ENCODE results near the gene ZNF836.

The ZNF836 gene

GRCh38 chr19:52191389-52191788 lies 20.0 kb upstream of the ZNF836 start:
- TF ChIP-seq FOXP2 (optimal IDR thresholded peaks at IDR 0.05; ENCODE audit: control extremely low read depth, extremely low read length, insufficient read depth) (no peak), EZH2 (IDR thresholded peaks at IDR 0.05) (no peak), POLR2AphosphoS5 (IDR thresholded peaks at IDR 0.05; ENCODE audit: borderline replicate concordance, low read depth, low read length) (no peak)
- Histone ChIP-seq H3K36me3 (ENCODE audit: insufficient read depth, low read length) (peaks cover 55% of the 10 kb centered on the region), H3K9ac (ENCODE audit: insufficient read length) (peak overlapping the region; percentile 94), H3K27ac (no peak overlapping the region), H3K9me3 (ENCODE audit: low read depth, low read length) (peaks cover 7% of the 10 kb centered on the region; the same call in 1 of the 2 replicates), H3K4me3 (peak overlapping the region; percentile 90)
- no peak for DNase-seq (ENCODE audit: low read depth, low spot score)

- Histone ChIP-seq H3K9ac (ENCODE audit: insufficient read length) (peak overlapping the region; percentile 94), H3K36me3 (ENCODE audit: insufficient read depth, low read length) (peaks cover 48% of the 10 kb centered on the region), H3K27ac (peak overlapping the region; percentile 94), H3K9me3 (ENCODE audit: low read depth, low read length) (peaks cover 7% of the 10 kb centered on the region; the same call in 1 of the 2 replicates), H3K4me3 (peak overlapping the region; percentile 90)
- TF ChIP-seq EZH2 (IDR thresholded peaks at IDR 0.05) (no peak), FOXP2 (optimal IDR thresholded peaks at IDR 0.05; ENCODE audit: control extremely low read depth, extremely low read length, insufficient read depth) (no peak), POLR2AphosphoS5 (IDR thresholded peaks at IDR 0.05; ENCODE audit: borderline replicate concordance, low read depth, low read length) (no peak)
- DNase-seq (ENCODE audit: low read depth, low spot score), result no peak
These were observed 19.3 kb upstream of the ZNF836 start for GRCh38 chr19:52190487-52191293.

GRCh38 chr19:52189735-52190486 lies 18.5 kb upstream of the ZNF836 start, which contains the start of gene PPP2R1A:
Gene PPP2R1A, plus strand, starts transcription at chr19:52190052. Its CDS starts 45 bp downstream, at chr19:52190097.
- Histone ChIP-seq H3K9me3 (ENCODE audit: low read depth, low read length) (peaks cover 7% of the 10 kb centered on the region; the same call in 1 of the 2 replicates), H3K4me3 (peak within 1 kb of the TSS; percentile 90), H3K36me3 (ENCODE audit: insufficient read depth, low read length) (peaks cover 40% of the 10 kb centered on the region), H3K27ac (peak within 1 kb of the TSS; percentile 94), H3K9ac (ENCODE audit: insufficient read length) (peak within 1 kb of the TSS; percentile 94)
- TF ChIP-seq EZH2 (IDR thresholded peaks at IDR 0.05), result no peak
- TF ChIP-seq POLR2AphosphoS5 (IDR thresholded peaks at IDR 0.05; ENCODE audit: borderline replicate concordance, low read depth, low read length), result peak; percentile 68
- TF ChIP-seq FOXP2 (optimal IDR thresholded peaks at IDR 0.05; ENCODE audit: control extremely low read depth, extremely low read length, insufficient read depth), result peak; percentile 32
- peak; percentile 99 for DNase-seq (ENCODE audit: low read depth, low spot score)

DNA sequence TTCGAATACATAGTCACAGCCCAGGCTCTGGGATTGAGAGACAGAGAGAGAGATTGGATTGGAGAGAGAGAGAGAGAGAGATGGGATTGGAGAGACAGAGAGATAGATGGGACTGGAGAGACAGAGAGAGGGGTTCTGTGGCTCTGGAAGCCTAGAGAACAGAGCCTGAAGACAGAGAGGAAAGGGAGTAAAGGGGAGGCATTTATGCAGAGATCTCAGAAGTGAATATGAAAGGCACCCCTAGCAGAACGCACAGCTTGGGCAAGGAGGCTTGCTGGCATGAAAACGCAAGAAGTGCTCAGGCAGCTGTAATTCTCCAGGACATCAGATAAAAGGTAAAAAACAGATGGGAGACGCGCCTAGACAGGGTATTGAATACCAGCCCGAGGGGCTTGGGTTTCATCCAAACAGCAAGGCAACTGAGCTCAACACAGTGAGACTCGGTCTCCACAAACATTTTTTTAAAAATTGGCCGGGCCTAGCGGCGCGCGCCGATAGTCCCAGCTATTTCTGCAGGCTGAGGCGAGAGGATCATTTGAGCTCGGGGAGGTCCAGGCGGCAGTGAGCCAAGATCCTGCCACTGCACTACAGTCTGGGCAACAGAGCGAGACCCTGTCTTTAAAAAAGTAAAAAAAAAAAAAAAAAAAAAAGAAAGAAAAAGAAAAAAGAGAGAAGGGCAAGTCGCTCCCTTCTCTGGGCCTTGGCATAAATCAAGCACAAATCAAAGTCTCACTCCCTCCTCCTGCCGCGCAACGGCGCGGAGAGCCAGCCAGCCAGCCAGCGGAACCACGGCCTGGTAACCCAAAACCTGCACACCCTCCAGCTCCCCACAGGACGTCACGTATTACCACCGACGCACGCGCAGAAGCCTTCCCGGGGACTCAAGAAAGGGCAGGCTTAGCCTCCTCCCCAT lies 17.7 kb upstream of the ZNF836 start:
- no peak for DNase-seq (ENCODE audit: low read depth, low spot score)
- H3K4me3 ChIP-seq, result peak overlapping the region; percentile 77
- H3K36me3 ChIP-seq (ENCODE audit: insufficient read depth, low read length), result peaks cover 32% of the 10 kb centered on the region
- H3K9me3 ChIP-seq (ENCODE audit: low read depth, low read length), result peaks cover 7% of the 10 kb centered on the region; the same call in 1 of the 2 replicates
- peak overlapping the region; percentile 81 for H3K9ac ChIP-seq (ENCODE audit: insufficient read length)
- H3K27ac ChIP-seq, result peak overlapping the region; percentile 94
- TF ChIP-seq FOXP2 (optimal IDR thresholded peaks at IDR 0.05; ENCODE audit: control extremely low read depth, extremely low read length, insufficient read depth) (no peak), POLR2AphosphoS5 (IDR thresholded peaks at IDR 0.05; ENCODE audit: borderline replicate concordance, low read depth, low read length) (peak; percentile 82), EZH2 (IDR thresholded peaks at IDR 0.05) (no peak)

DNA sequence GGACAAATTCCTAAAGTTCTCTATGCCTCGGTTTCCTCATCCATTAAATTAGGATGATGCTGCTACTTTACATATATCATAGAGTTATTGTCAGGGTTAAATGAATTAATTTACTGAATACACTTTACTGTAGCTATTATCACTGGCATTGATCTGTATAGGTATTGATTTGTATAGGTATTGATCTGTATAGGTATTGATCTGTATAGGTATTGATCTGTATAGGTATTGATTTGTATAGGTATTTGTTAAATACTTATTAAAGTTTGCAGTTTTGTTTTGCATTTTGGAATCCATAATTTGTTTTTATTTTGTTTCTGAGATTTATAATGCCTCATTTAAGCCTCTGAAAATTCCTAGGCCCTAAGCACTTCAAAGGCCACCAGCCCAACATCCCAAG lies 16.0 kb upstream of the ZNF836 start:
- TF ChIP-seq FOXP2 (optimal IDR thresholded peaks at IDR 0.05; ENCODE audit: control extremely low read depth, extremely low read length, insufficient read depth), result no peak
- TF ChIP-seq EZH2 (IDR thresholded peaks at IDR 0.05), result no peak
- TF ChIP-seq POLR2AphosphoS5 (IDR thresholded peaks at IDR 0.05; ENCODE audit: borderline replicate concordance, low read depth, low read length), result no peak
- no peaks in the 10 kb centered on the region for H3K9me3 ChIP-seq (ENCODE audit: low read depth, low read length)
- H3K4me3 ChIP-seq, result no peak overlapping the region
- no peak overlapping the region for H3K9ac ChIP-seq (ENCODE audit: insufficient read length)
- no peak overlapping the region for H3K27ac ChIP-seq
- DNase-seq (ENCODE audit: low read depth, low spot score), result no peak
- H3K36me3 ChIP-seq (ENCODE audit: insufficient read depth, low read length), result peaks cover 16% of the 10 kb centered on the region

DNA sequence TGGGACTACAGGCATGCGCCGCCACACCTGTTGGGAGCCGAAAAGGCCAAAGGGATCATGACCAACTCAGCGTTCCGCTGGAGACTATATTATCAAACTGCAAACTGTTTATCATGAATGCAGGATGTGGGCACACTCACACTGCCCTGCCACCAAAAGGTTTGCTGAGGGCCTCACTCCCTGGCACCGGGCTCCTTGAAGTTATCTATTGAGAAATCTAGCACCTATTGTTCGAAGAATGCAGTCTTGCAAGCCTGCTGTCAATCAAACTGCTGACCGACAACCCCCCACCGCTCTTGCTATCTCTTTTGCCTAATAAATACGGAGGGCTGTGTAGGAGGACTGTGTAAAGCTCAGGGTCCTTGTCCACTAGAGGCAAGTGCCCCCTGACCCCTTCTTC lies 5.2 kb upstream of the ZNF836 start:
- Histone ChIP-seq H3K9me3 (ENCODE audit: low read depth, low read length) (peaks cover 3% of the 10 kb centered on the region; the same call in 1 of the 2 replicates), H3K27ac (no peak overlapping the region), H3K9ac (ENCODE audit: insufficient read length) (no peak overlapping the region), H3K4me3 (no peak overlapping the region), H3K36me3 (ENCODE audit: insufficient read depth, low read length) (no peaks in the 10 kb centered on the region)
- no peak for DNase-seq (ENCODE audit: low read depth, low spot score)
- TF ChIP-seq EZH2 (IDR thresholded peaks at IDR 0.05) (no peak), FOXP2 (optimal IDR thresholded peaks at IDR 0.05; ENCODE audit: control extremely low read depth, extremely low read length, insufficient read depth) (no peak), POLR2AphosphoS5 (IDR thresholded peaks at IDR 0.05; ENCODE audit: borderline replicate concordance, low read depth, low read length) (no peak)

GRCh38 chr19:52172347-52172746 lies 926 bp upstream of the ZNF836 start:
- TF ChIP-seq POLR2AphosphoS5 (IDR thresholded peaks at IDR 0.05; ENCODE audit: borderline replicate concordance, low read depth, low read length) (no peak), EZH2 (IDR thresholded peaks at IDR 0.05) (no peak), FOXP2 (optimal IDR thresholded peaks at IDR 0.05; ENCODE audit: control extremely low read depth, extremely low read length, insufficient read depth) (no peak)
- H3K36me3 ChIP-seq (ENCODE audit: insufficient read depth, low read length), result peaks cover 8% of the 10 kb centered on the region; the same call in 1 of the 2 replicates
- H3K9me3 ChIP-seq (ENCODE audit: low read depth, low read length), result peaks cover 3% of the 10 kb centered on the region
- DNase-seq (ENCODE audit: low read depth, low spot score), result no peak
- no peak overlapping the region for H3K9ac ChIP-seq (ENCODE audit: insufficient read length)
- no peak overlapping the region for H3K27ac ChIP-seq
- H3K4me3 ChIP-seq, result peak overlapping the region; percentile 81
